BE2C (cell line): ENCODE results near the gene PARK7.

ENCODE experiments used
- DNase-seq: peaks from one replicate; pipeline ENCODE4 v3.0.0-alpha.2; 2020
- H3K27me3 ChIP-seq: fragments of 250-450 bp; sonication (Bioruptor Pico); 2 replicates; pipeline ENCODE4 v1.5.1; 2020; ENCODE audit warnings: mild to moderate bottlenecking
- H3K36me3 ChIP-seq: fragments of 250-450 bp; sonication (Bioruptor Pico); 2 replicates; pipeline ENCODE4 v1.5.1; 2020; ENCODE audit warnings: mild to moderate bottlenecking
- H3K4me1 ChIP-seq: fragments of 250-450 bp; sonication (Bioruptor Pico); 2 replicates; pipeline ENCODE4 v1.5.1; 2020
- H3K4me3 ChIP-seq: 2 replicates; pipeline ENCODE4 v1.5.1; 2011; ENCODE audit warnings: low read depth, low read length
- H3K9me3 ChIP-seq: fragments of 250-450 bp; sonication (Bioruptor Pico); 2 replicates; pipeline ENCODE4 v1.5.1; 2020
- TF ChIP-seq, protein P1 (sequence below): IDR thresholded peaks from 2 replicates; pipeline ENCODE4 v1.5.1; 2012; ENCODE audit warnings: mild to moderate bottlenecking, low read depth, low read length

Gene PARK7

GRCh38 chr1:8003438-8004112 is 42.1 kb downstream of the PARK7 start:
- Histone ChIP-seq H3K4me1 (peaks cover 4% of the 10 kb centered on the region), H3K27me3 (no peaks in the 10 kb centered on the region), H3K4me3 (no peak overlapping the region), H3K36me3 (no peaks in the 10 kb centered on the region), H3K9me3 (no peaks in the 10 kb centered on the region)
- no peak for DNase-seq
- TF ChIP-seq, protein P1, sequence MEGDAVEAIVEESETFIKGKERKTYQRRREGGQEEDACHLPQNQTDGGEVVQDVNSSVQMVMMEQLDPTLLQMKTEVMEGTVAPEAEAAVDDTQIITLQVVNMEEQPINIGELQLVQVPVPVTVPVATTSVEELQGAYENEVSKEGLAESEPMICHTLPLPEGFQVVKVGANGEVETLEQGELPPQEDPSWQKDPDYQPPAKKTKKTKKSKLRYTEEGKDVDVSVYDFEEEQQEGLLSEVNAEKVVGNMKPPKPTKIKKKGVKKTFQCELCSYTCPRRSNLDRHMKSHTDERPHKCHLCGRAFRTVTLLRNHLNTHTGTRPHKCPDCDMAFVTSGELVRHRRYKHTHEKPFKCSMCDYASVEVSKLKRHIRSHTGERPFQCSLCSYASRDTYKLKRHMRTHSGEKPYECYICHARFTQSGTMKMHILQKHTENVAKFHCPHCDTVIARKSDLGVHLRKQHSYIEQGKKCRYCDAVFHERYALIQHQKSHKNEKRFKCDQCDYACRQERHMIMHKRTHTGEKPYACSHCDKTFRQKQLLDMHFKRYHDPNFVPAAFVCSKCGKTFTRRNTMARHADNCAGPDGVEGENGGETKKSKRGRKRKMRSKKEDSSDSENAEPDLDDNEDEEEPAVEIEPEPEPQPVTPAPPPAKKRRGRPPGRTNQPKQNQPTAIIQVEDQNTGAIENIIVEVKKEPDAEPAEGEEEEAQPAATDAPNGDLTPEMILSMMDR, result no peak

- no peaks in the 10 kb centered on the region for H3K9me3 ChIP-seq
- TF ChIP-seq, protein P1, result no peak
- H3K4me3 ChIP-seq, result no peak overlapping the region
- no peaks in the 10 kb centered on the region for H3K36me3 ChIP-seq
- DNase-seq, result no peak
- peaks cover 4% of the 10 kb centered on the region for H3K4me1 ChIP-seq
- H3K27me3 ChIP-seq, result no peaks in the 10 kb centered on the region
Observed at GRCh38 chr1:8004113-8004802, 42.7 kb downstream of the PARK7 start.

DNA sequence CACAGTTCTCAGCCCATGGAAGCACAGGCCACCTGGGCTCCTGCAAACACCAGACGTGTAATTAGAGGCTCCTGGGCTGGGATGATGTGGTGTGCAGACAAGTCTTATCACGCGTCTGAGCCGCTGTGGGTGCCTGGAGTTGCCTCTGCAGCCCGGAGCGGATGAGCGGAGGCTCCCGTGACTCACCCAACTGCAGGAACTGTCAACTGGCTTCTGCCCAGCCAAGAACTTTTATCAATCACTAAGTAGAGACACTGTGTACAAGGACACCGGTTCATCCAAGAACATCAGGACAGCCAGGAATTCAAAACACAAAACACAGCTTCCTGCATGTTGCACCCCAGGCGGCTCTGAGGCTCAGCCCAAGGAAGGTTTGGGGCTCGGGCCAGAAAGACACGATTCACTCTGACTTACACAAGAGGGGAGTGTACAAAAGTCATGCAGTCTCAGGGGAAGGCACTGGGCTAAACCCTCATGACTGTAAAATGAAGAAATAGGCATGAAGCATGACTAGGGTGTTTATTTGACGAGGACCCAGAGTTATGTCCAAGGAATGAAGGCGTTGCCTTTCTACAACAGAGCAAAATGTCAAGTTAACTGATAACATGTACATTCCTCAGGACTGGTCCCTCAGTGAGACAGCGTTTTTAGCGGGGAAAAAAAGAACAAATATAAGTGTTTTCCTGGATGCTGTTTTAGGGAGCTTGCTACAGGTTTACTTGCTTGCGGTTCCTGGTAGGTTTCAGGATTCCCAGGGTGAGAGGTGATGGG is 43.5 kb downstream of the PARK7 start:
- Histone ChIP-seq H3K9me3 (no peaks in the 10 kb centered on the region), H3K36me3 (no peaks in the 10 kb centered on the region), H3K4me3 (no peak overlapping the region), H3K4me1 (peaks cover 4% of the 10 kb centered on the region), H3K27me3 (no peaks in the 10 kb centered on the region)
- DNase-seq, result peak; percentile 69
- TF ChIP-seq, protein P1, result no peak

DNA sequence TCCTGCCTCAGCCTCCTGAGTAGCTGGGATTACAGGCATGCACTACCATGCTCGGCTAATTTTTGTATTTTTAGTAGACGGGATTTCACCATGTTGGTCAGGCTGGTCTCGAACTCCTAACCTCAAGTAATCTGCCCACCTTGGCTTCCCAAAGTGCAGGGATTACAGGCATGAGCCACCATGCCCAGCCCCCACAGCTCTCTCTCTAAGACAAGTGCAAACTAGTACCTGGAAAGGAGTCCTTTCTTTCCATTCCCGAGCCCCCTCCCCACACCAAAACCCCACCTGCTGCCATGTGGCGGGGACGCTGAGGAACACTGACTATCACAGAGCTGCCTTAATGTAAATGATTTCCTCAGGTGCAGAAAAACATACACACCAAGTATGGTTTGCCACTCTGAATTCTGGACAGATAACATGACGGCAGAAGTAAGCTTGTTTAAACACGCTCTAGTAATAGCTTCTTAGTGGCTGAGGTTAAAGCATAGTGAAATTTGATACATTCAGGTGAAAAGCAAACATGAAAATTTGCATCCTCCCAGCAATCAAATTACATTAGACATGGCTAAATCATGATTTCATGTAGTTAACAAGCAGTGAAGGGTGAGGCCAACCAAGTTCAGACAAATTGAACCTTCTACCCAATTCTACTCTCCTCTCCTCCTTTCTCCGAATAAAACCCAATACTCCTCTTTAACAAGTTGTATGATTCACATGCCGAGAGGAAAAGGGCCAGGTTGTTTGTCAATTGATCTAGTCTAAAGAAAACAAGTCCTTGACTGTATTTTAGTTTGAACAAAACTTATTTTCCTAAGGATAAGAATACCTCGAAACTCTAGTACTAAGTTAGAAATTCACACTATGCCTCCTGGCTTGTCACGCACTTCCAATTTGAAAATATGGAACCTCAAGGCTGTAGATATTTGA is 44.8 kb downstream of the PARK7 start:
- no peak for DNase-seq
- no peaks in the 10 kb centered on the region for H3K27me3 ChIP-seq
- H3K4me3 ChIP-seq, result no peak overlapping the region
- TF ChIP-seq, protein P1, result no peak
- H3K4me1 ChIP-seq, result peaks cover 4% of the 10 kb centered on the region
- H3K9me3 ChIP-seq, result no peaks in the 10 kb centered on the region
- H3K36me3 ChIP-seq, result no peaks in the 10 kb centered on the region

DNA sequence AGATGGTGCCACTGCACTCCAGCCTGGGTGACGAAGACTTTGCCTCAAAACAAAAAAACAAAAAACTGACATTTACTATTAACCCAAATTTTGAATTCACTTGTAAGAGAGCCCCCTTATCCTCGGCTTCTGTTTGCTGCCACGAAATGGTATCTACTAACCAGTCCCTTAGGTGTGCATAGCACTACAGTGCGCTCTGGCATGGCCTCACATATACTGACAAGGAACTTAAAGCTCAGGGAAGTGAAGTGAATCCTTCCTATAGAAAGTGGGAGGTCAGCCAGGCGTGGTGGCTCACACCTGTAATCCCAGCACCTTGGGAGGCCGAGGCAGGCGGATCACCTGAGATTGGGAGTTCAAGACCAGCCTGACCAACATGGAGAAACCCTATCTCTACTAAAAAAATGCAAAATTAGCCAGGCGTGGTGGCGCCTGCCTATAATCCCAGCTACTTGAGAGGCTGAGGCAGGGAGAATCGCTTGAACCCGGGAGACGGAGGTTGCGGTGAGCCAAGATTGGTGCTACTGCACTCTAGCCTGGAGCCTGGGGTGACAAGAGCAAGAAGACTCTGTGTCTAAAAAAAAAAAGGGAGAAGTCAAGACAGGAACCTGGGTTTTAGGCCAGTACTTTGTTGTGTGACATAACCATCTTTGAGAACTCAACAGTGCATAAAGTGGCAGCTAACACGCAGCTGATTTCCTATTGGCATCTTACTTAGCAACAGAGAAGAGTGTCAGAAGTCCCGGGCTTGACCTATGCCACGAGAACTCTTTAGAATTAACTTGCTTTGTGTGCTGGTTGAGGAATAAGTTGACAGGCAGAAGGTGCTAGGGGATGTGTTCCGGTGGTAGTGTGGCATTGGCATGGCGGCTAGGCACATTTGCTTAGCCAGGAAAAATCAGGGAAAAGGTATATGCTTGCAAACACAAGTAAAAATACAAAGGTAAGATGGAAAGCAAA is 47.8 kb downstream of the PARK7 start:
- H3K4me3 ChIP-seq, result no peak overlapping the region
- peaks cover 1% of the 10 kb centered on the region for H3K4me1 ChIP-seq
- TF ChIP-seq, protein P1, result no peak
- H3K36me3 ChIP-seq, result no peaks in the 10 kb centered on the region
- DNase-seq, result no peak
- no peaks in the 10 kb centered on the region for H3K27me3 ChIP-seq
- H3K9me3 ChIP-seq, result no peaks in the 10 kb centered on the region
